Gastrocnemius medialis (tissue), 4 donors: Measurements from ENCODE around the gene PFN1. TPM values are rescaled to one million over a fixed set of nuclear protein-coding genes. Genes with fewer than 3 reads are reported as not detected.
A peak's percentile ranks its signal among the peaks of the same experiment; 100 is the strongest.

ENCODE experiments used
- ATAC-seq, 2 donors: fragments of 150-250 bp; one replicate each; pipeline ENCODE4 v1.9.1; 2016
- DNase-seq, 2 donors: peaks; one replicate each; pipeline ENCODE4 v3.0.0-alpha.2; 2019
- H3K27ac ChIP-seq, 4 donors: fragments of 200-600 bp; sonication (generic); 1 replicate in 1 of 4; 2 replicates in 3 of 4; pipeline ENCODE4 v1.5.1; 2016 to 2018; ENCODE audit warnings: mild to moderate bottlenecking in 2 of 4, moderate library complexity in 1 of 4
- H3K27me3 ChIP-seq, 3 donors: fragments of 200-600 bp; sonication (generic) in 2 of 3; 1 replicate in 1 of 3; 2 replicates in 2 of 3; pipeline versions ENCODE4 v1.5.1 to v1.6.0; 2016 to 2019; ENCODE audit warnings: mild to moderate bottlenecking in 1 of 3, moderate library complexity in 1 of 3
- H3K36me3 ChIP-seq, 2 donors: fragments of 200-600 bp; sonication (generic) in 1 of 2; one replicate each; pipeline ENCODE4 v1.5.1; 2017 to 2018
- H3K4me1 ChIP-seq, 2 donors: fragments of 200-600 bp; sonication (generic) in 1 of 2; one replicate each; pipeline ENCODE4 v1.5.1; 2016 to 2017; ENCODE audit warnings: mild to moderate bottlenecking in 2 of 2
- H3K4me3 ChIP-seq, 4 donors: fragments of 200-600 bp; sonication (generic) in 3 of 4; 1 replicate in 1 of 4; 2 replicates in 3 of 4; pipeline ENCODE4 v1.5.1; 2016 to 2019; ENCODE audit warnings: mild to moderate bottlenecking in 2 of 4
- H3K9me3 ChIP-seq, 3 donors: fragments of 200-600 bp; sonication (generic) in 2 of 3; 1 replicate in 1 of 3; 2 replicates in 2 of 3; pipeline ENCODE4 v1.5.1; 2016 to 2019
- CTCF ChIP-seq, 5 experiments: fragments of 450-650 bp in 3 of 5; fragments of 200-600 bp in 2 of 5; sonication (generic) in 2 of 5; IDR thresholded peaks in 4 of 5; conservative IDR thresholded peaks in 1 of 5; 1 replicate in 4 of 5; 2 replicates in 1 of 5; pipeline ENCODE4 v1.5.1; 2016 to 2019; ENCODE audit warnings: antibody characterized with exemption in 5 of 5, mild to moderate bottlenecking in 3 of 5, moderate library complexity in 3 of 5
- POLR2A ChIP-seq, 2 donors: fragments of 450-650 bp; IDR thresholded peaks; one replicate each; pipeline ENCODE4 v1.6.1; 2017; ENCODE audit warnings: antibody characterized with exemption in 2 of 2, mild to moderate bottlenecking in 2 of 2, moderate library complexity in 2 of 2
- in situ Hi-C, 4 donors: fragments of 200-750 bp; cut with MboI; loops; one replicate each; pipeline versions ENCODE4 v1.15.0 to v1.8.0; 2017; ENCODE audit warnings: low sequenced_read_pairs in 4 of 4
- intact Hi-C: fragments of 100-400 bp; cut with DNase I; formaldehyde crosslinking; loops from one replicate; pipeline ENCODE4 v1.15.1; 2023; ENCODE audit warnings: low total_unique reads
- total RNA-seq, 4 donors: library from RNA; depleted of rRNA; stranded (reverse); fragments of >200 nt; gene quantifications; one replicate each; pipeline versions ENCODE4 v1.1.0 to v1.2.3, GENCODE V29; 2016

The PFN1 gene
- total RNA-seq, 4 donors from 2014 or later, result 304 to 750 (median 599) TPM

GRCh38 chr17:4956493-4957061, 8.2 kb upstream of the PFN1 start:
- Histone ChIP-seq H3K4me3 (no peak overlapping the region), H3K4me1 (peaks cover 34 to 53% of the 10 kb centered on the region in 2 donors), H3K36me3 (peaks cover 0 to 29% of the 10 kb centered on the region in 2 donors), H3K9me3 (no peaks in the 10 kb centered on the region), H3K27ac (peak overlapping the region; percentile 96 to 100 (median 98)), H3K27me3 (no peaks in the 10 kb centered on the region)
- no peak for DNase-seq
- in situ Hi-C loops (no loop called here), intact Hi-C loops (no loop called here)
- ATAC-seq, result no peak
- peak in 2 of 5 experiments; percentile 16 to 37 for TF ChIP-seq CTCF (IDR thresholded peaks at IDR 0.05 in 4 of 5, conservative IDR thresholded peaks at IDR 0.05 in 1 of 5)
- TF ChIP-seq POLR2A (IDR thresholded peaks at IDR 0.05), result no peak

GRCh38 chr17:4955091-4955490, 6.8 kb upstream of the PFN1 start:
- peaks cover 0 to 18% of the 10 kb centered on the region in 2 donors for H3K36me3 ChIP-seq
- H3K4me3 ChIP-seq, result no peak overlapping the region
- peaks cover 48 to 68% of the 10 kb centered on the region in 2 donors for H3K4me1 ChIP-seq
- in situ Hi-C loops, result no loop called here
- H3K27ac ChIP-seq, result peak overlapping the region; percentile 96 to 100 (median 98)
- H3K9me3 ChIP-seq, result no peaks in the 10 kb centered on the region
- intact Hi-C loops, result no loop called here
- no peaks in the 10 kb centered on the region for H3K27me3 ChIP-seq
- ATAC-seq (no peak), DNase-seq (no peak)
- TF ChIP-seq POLR2A (IDR thresholded peaks at IDR 0.05) (no peak), CTCF (IDR thresholded peaks at IDR 0.05 in 4 of 5, conservative IDR thresholded peaks at IDR 0.05 in 1 of 5) (no peak)

GRCh38 chr17:4953451-4953961, 5.2 kb upstream of the PFN1 start:
- DNase-seq (no peak), ATAC-seq (no peak)
- in situ Hi-C loops (no loop called here), intact Hi-C loops (loop anchor here (5.0 kb wide), 1 partner anchor 1036 kb away; the partner anchor contains the start of gene P2RX1)
- no peaks in the 10 kb centered on the region for H3K9me3 ChIP-seq
- peak overlapping the region in 2 of 4 donors; percentile 96 to 99 for H3K4me3 ChIP-seq
- H3K4me1 ChIP-seq, result peaks cover 48 to 63% of the 10 kb centered on the region in 2 donors
- H3K27ac ChIP-seq, result peak overlapping the region; percentile 96 to 100 (median 98)
- H3K27me3 ChIP-seq, result no peaks in the 10 kb centered on the region
- H3K36me3 ChIP-seq, result peaks cover 0 to 8% of the 10 kb centered on the region in 2 donors
- no peak for TF ChIP-seq POLR2A (IDR thresholded peaks at IDR 0.05)
- no peak for TF ChIP-seq CTCF (IDR thresholded peaks at IDR 0.05 in 4 of 5, conservative IDR thresholded peaks at IDR 0.05 in 1 of 5)

GRCh38 chr17:4951486-4951885, 3.2 kb upstream of the PFN1 start:
- peak; percentile 45 to 59 for ATAC-seq
- Histone ChIP-seq H3K36me3 (peaks cover 0 to 13% of the 10 kb centered on the region in 2 donors), H3K4me1 (peaks cover 48 to 64% of the 10 kb centered on the region in 2 donors), H3K4me3 (peak overlapping the region; percentile 85 to 99 (median 96)), H3K9me3 (no peaks in the 10 kb centered on the region), H3K27ac (peak overlapping the region; percentile 96 to 100 (median 98)), H3K27me3 (no peaks in the 10 kb centered on the region)
- intact Hi-C loops (loop anchor here (5.0 kb wide), 1 partner anchor 1034 kb away; the partner anchor contains the start of gene P2RX1), in situ Hi-C loops (no loop called here)
- peak; percentile 68 to 92 for DNase-seq
- TF ChIP-seq CTCF (IDR thresholded peaks at IDR 0.05 in 4 of 5, conservative IDR thresholded peaks at IDR 0.05 in 1 of 5) (no peak), POLR2A (IDR thresholded peaks at IDR 0.05) (peak; percentile 36 to 44)
